GM19035 (cell line): Measurements from ENCODE around the gene TNFSF11.

ENCODE experiments used
- ATAC-seq: cut with Tn5 transposase; IDR thresholded peaks from one replicate; pipeline ENCODE4 v1.9.1; 2021; ENCODE audit not compliant: unreplicated experiment

Gene TNFSF11

GRCh38 chr13:42574011-42574410 is at the start of gene TNFSF11:
Gene TNFSF11 (plus strand): TSS chr13:42574152. CDS start chr13:42574304, 152 bp downstream.
- ATAC-seq: peak; percentile 24

- no peak for ATAC-seq
These were observed 49.4 kb upstream of the TNFSF11 start for GRCh38 chr13:42524487-42525034.

- ATAC-seq: no peak
These were observed 48.9 kb upstream of the TNFSF11 start for GRCh38 chr13:42525035-42525504.

- ATAC-seq: no peak
These were observed 47.7 kb upstream of the TNFSF11 start for GRCh38 chr13:42526276-42526675.

GRCh38 chr13:42526804-42527203 is 47.1 kb upstream of the TNFSF11 start:
- ATAC-seq: no peak

GRCh38 chr13:42532561-42533335 is 41.2 kb upstream of the TNFSF11 start:
- ATAC-seq: no peak

- ATAC-seq: no peak
These were observed 40.7 kb upstream of the TNFSF11 start for GRCh38 chr13:42533336-42533591.

GRCh38 chr13:42534785-42535184 is 39.2 kb upstream of the TNFSF11 start:
- no peak for ATAC-seq

- no peak for ATAC-seq
These were observed 35.0 kb upstream of the TNFSF11 start for GRCh38 chr13:42538996-42539395.

- ATAC-seq: no peak
These were observed 34.3 kb upstream of the TNFSF11 start for GRCh38 chr13:42539670-42540069.

GRCh38 chr13:42543215-42543797 is 30.6 kb upstream of the TNFSF11 start:
- ATAC-seq: no peak

- no peak for ATAC-seq
These were observed 29.6 kb upstream of the TNFSF11 start for GRCh38 chr13:42544246-42544926.

GRCh38 chr13:42545842-42546241 is 28.1 kb upstream of the TNFSF11 start:
- ATAC-seq: no peak

- ATAC-seq: no peak
These were observed 26.3 kb upstream of the TNFSF11 start for GRCh38 chr13:42547612-42548011.

GRCh38 chr13:42548731-42549551 is 25.0 kb upstream of the TNFSF11 start:
- peak; percentile 96 for ATAC-seq

- peak; percentile 5 for ATAC-seq
These were observed 24.4 kb upstream of the TNFSF11 start for GRCh38 chr13:42549552-42549936.

- no peak for ATAC-seq
These were observed 22.3 kb upstream of the TNFSF11 start for GRCh38 chr13:42551611-42552010.

- ATAC-seq: no peak
These were observed 20.6 kb upstream of the TNFSF11 start for GRCh38 chr13:42553098-42554046.

- ATAC-seq: no peak
These were observed 14.9 kb upstream of the TNFSF11 start for GRCh38 chr13:42559057-42559456.
